GM20000 (cell line): ENCODE results near the gene CAMK1.

ENCODE experiments used
- DNase-seq: peaks from one replicate; pipeline ENCODE4 v3.0.0; 2012; ENCODE audit warnings: low spot score
- CTCF ChIP-seq: IDR thresholded peaks from 2 replicates; pipeline ENCODE4 v1.5.1; 2012; ENCODE audit warnings: mild to moderate bottlenecking, control low read depth; ENCODE audit errors: extremely low read depth, missing control alignments

The CAMK1 gene

GRCh38 chr3:9721015-9721699 lies 48.6 kb downstream of the CAMK1 start:
- no peak for TF ChIP-seq CTCF
- DNase-seq: no peak

DNA sequence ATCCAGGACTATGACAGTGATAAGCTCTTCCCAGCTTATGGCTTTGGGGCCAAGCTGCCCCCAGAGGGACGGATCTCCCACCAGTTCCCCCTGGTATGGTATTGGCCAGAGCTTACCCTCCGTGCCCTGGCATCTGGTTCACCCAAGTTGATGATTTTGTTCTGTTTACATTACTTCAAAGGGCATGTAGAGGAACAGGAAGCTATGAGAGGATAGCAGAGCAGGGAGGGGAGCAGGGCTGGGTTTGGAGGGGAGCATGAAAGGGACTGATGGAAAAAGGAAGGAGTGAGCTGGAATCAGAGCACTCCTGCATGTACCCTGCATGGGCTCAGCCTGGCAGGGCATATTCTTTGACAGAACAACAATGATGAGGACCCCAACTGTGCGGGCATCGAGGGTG lies 51.6 kb downstream of the CAMK1 start:
- no peak for TF ChIP-seq CTCF
- DNase-seq: no peak

GRCh38 chr3:9717563-9717962 lies 52.2 kb downstream of the CAMK1 start:
- TF ChIP-seq CTCF: no peak
- DNase-seq: no peak

GRCh38 chr3:9716801-9717555 lies 52.8 kb downstream of the CAMK1 start:
- DNase-seq: no peak
- TF ChIP-seq CTCF: no peak

GRCh38 chr3:9715764-9716437 lies 53.8 kb downstream of the CAMK1 start:
- no peak for DNase-seq
- TF ChIP-seq CTCF: no peak

GRCh38 chr3:9715136-9715535 lies 54.6 kb downstream of the CAMK1 start:
- no peak for TF ChIP-seq CTCF
- no peak for DNase-seq

GRCh38 chr3:9713142-9713541 lies 56.6 kb downstream of the CAMK1 start:
- TF ChIP-seq CTCF: no peak
- no peak for DNase-seq
